H4 (cell line): ENCODE measurements around the gene LCNL1. TPM values are rescaled to one million over a fixed set of nuclear protein-coding genes. Genes with fewer than 3 reads are reported as not detected.

Source experiments
- DNase-seq: peaks from one replicate; pipeline ENCODE4 v3.0.0-alpha.2; 2015; ENCODE audit warnings: low spot score
- total RNA-seq: library from RNA; depleted of rRNA; stranded (reverse); fragments of >200 nt; shearing (Covaris generic); gene quantifications from 2 replicates; pipeline ENCODE4 v1.2.3, GENCODE V29; 2014

LCNL1 gene
- total RNA-seq, 1 experiment from 2014 or later, result not detected

- no peak for DNase-seq
Observed at GRCh38 chr9:136958898-136959850, 23.6 kb upstream of the LCNL1 start.

- no peak for DNase-seq
Observed at GRCh38 chr9:136960212-136960937, 22.4 kb upstream of the LCNL1 start.

- DNase-seq, result no peak
Observed at GRCh38 chr9:136960938-136961275, 21.9 kb upstream of the LCNL1 start.

- DNase-seq, result no peak
Observed at GRCh38 chr9:136961279-136962065, 21.3 kb upstream of the LCNL1 start.

- DNase-seq, result no peak
Observed at GRCh38 chr9:136962163-136962562, 20.6 kb upstream of the LCNL1 start.

GRCh38 chr9:136962701-136963248, 20.0 kb upstream of the LCNL1 start:
- DNase-seq, result no peak

- no peak for DNase-seq
Observed at GRCh38 chr9:136963341-136963740, 19.5 kb upstream of the LCNL1 start.

- DNase-seq, result no peak
Observed at GRCh38 chr9:136963751-136964150, 19.0 kb upstream of the LCNL1 start.

- DNase-seq, result no peak
Observed at GRCh38 chr9:136964171-136964689, 18.6 kb upstream of the LCNL1 start.

- DNase-seq, result no peak
Observed at GRCh38 chr9:136964833-136965422, 17.9 kb upstream of the LCNL1 start.

- no peak for DNase-seq
Observed at GRCh38 chr9:136965771-136966484, 16.9 kb upstream of the LCNL1 start.

GRCh38 chr9:136968333-136969127, 14.3 kb upstream of the LCNL1 start:
- no peak for DNase-seq

GRCh38 chr9:136969150-136969549, 13.6 kb upstream of the LCNL1 start:
- no peak for DNase-seq

- no peak for DNase-seq
Observed at GRCh38 chr9:136969774-136970173, 13.0 kb upstream of the LCNL1 start.

- no peak for DNase-seq
Observed at GRCh38 chr9:136970361-136970760, 12.4 kb upstream of the LCNL1 start.

- DNase-seq, result no peak
Observed at GRCh38 chr9:136971746-136972145, 11.0 kb upstream of the LCNL1 start.

GRCh38 chr9:136972335-136972734, 10.5 kb upstream of the LCNL1 start:
- DNase-seq, result no peak

- DNase-seq, result no peak
Observed at GRCh38 chr9:136972743-136973142, 10.1 kb upstream of the LCNL1 start.
